Fibroblast of mammary gland (primary cell): ENCODE measurements around the gene SUPT16H.
"Not testable (repeated sequence)": the region's sequence is repeated elsewhere in the genome, so short reads cannot be mapped to it uniquely, and the experiment has no call there.

Experiments used
- DNase-seq: peaks from one replicate; pipeline ENCODE4 v3.0.0-alpha.2; 2010; ENCODE audit warnings: low read depth
- H3K4me3 ChIP-seq: 2 replicates; pipeline ENCODE4 v1.5.1; 2011; ENCODE audit warnings: low read depth, mild to moderate bottlenecking, low read length, moderate library complexity; ENCODE audit not compliant: control insufficient read depth
- CTCF ChIP-seq: conservative IDR thresholded peaks from 2 replicates; pipeline ENCODE4 v1.5.1; 2011; ENCODE audit warnings: low read depth, low read length, inconsistent platforms; ENCODE audit not compliant: control insufficient read depth, insufficient read depth

The SUPT16H gene

GRCh38 chr14:21373980-21374379, 9.8 kb downstream of the SUPT16H start:
- DNase-seq: no peak
- no peak overlapping the region for H3K4me3 ChIP-seq
- TF ChIP-seq CTCF: no peak

- not testable (repeated sequence) for DNase-seq, H3K4me3 ChIP-seq
Observed at GRCh38 chr14:21372814-21373213, 11.0 kb downstream of the SUPT16H start.

GRCh38 chr14:21369949-21370679, 13.7 kb downstream of the SUPT16H start:
- TF ChIP-seq CTCF: no peak
- no peak overlapping the region for H3K4me3 ChIP-seq
- no peak for DNase-seq

GRCh38 chr14:21367582-21368144, 16.2 kb downstream of the SUPT16H start:
- TF ChIP-seq CTCF: no peak
- no peak overlapping the region for H3K4me3 ChIP-seq
- no peak for DNase-seq

GRCh38 chr14:21356511-21356910, 27.3 kb downstream of the SUPT16H start:
- DNase-seq: no peak
- no peak overlapping the region for H3K4me3 ChIP-seq
- no peak for TF ChIP-seq CTCF

GRCh38 chr14:21352587-21352986, 31.2 kb downstream of the SUPT16H start:
- TF ChIP-seq CTCF: no peak
- no peak overlapping the region for H3K4me3 ChIP-seq
- DNase-seq: no peak

- no peak for TF ChIP-seq CTCF
- no peak overlapping the region for H3K4me3 ChIP-seq
- DNase-seq: no peak
Observed at GRCh38 chr14:21350539-21350938, 33.3 kb downstream of the SUPT16H start.
